Glutamatergic neuron (in vitro differentiated cells): ENCODE results near the gene C4orf50. TPM values are rescaled to one million over a fixed set of nuclear protein-coding genes. Genes with fewer than 3 reads are reported as not detected.

Experiments
- DNase-seq: peaks from one replicate; pipeline ENCODE4 v3.0.0; 2022
- H3K27ac Mint-ChIP-seq: one replicate; pipeline ENCODE4 v1.8.0; 2020; ENCODE audit warnings: mild to moderate bottlenecking, mixed read lengths, inconsistent platforms; ENCODE audit not compliant: unreplicated experiment
- H3K27me3 Mint-ChIP-seq: one replicate; pipeline ENCODE4 v1.8.0; 2020; ENCODE audit warnings: mild to moderate bottlenecking, moderate library complexity, mixed read lengths, inconsistent platforms; ENCODE audit not compliant: unreplicated experiment
- H3K36me3 Mint-ChIP-seq: one replicate; pipeline ENCODE4 v1.8.0; 2020; ENCODE audit warnings: mild to moderate bottlenecking, mixed read lengths, inconsistent platforms; ENCODE audit not compliant: unreplicated experiment
- H3K4me1 Mint-ChIP-seq: one replicate; pipeline ENCODE4 v1.8.0; 2020; ENCODE audit warnings: mild to moderate bottlenecking, low read depth, mixed read lengths, inconsistent platforms; ENCODE audit not compliant: unreplicated experiment
- H3K4me3 Mint-ChIP-seq: one replicate; pipeline ENCODE4 v1.8.0; 2020; ENCODE audit warnings: mild to moderate bottlenecking, mixed read lengths, inconsistent platforms; ENCODE audit not compliant: unreplicated experiment
- H3K9me3 Mint-ChIP-seq: one replicate; pipeline ENCODE4 v1.8.0; 2020; ENCODE audit warnings: mild to moderate bottlenecking, moderate library complexity, mixed read lengths, inconsistent platforms; ENCODE audit not compliant: unreplicated experiment
- total RNA-seq: library from RNA; stranded (reverse); fragmentation: NEBNext Ultra II Directional; extraction: Animal tissue kit (Norgen Biotek cat#: 25700); gene quantifications from one replicate; pipeline ENCODE4 v1.2.1, GENCODE V29; 2021; ENCODE audit not compliant: unreplicated experiment
- TF ChIP-seq, protein P1 (sequence below): fragments of 200-600 bp; sonication (generic); IDR thresholded peaks from one replicate; pipeline ENCODE4 v1.5.0; 2021; ENCODE audit not compliant: partially characterized antibody, unreplicated experiment

C4orf50 gene
- total RNA-seq, 1 donor from 2014 or later = 0.56 TPM

DNA sequence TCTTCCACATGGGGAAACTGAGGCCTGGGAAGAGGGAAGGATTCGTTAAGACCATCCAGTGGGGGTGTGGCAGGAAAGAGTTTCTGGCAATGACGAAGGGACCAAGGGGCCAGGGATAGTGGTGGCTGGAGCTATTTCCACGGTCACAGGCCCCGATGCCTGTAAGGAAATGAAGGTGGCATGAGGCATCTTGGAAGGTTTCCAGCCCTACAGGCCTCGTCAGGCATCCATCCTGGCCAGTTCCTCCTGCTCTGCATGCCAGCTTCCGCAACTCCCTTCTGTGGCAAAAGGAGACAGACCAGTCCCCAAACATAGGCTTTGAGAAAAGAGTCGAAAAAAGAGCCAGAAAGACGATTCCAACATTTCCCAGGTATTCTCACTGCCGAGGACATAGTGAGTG, 9.2 kb upstream of the C4orf50 start:
- Mint-ChIP-seq H3K4me1 (peaks cover 2% of the 10 kb centered on the region), H3K4me3 (no peak overlapping the region)

DNA sequence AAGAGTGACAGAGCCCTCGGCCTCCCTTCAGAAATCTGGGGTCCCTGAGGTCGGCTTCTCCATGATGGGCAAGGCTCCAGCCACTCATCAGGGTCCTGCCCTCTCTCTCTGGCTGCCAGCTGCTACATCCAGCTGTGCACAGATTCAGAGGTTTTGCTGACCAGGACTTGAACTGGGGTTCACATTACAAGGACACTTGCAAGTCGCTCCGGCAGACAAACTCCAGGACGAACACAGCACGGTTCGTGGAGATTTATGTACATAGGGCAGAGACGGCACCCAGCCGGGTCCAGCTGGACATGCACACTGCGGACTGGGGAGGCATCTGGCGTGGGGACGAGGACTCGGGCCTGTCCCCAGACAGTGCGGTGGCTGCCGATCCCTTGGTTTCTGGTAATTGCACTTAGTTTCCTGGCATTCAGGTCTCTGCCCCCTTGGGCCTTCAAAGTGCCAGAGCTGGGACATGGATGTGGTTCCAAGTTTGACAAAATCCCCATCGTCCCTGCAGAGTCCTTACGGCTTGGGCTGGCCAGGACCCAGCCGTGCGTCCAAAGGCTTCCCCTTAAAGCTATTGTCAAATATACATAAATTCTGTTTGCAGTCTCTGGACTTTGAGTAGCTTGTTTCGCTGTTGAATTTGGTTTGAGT, 6.2 kb upstream of the C4orf50 start:
- DNase-seq = no peak
- H3K9me3 Mint-ChIP-seq = peaks cover 9% of the 10 kb centered on the region
- TF ChIP-seq, protein P1, sequence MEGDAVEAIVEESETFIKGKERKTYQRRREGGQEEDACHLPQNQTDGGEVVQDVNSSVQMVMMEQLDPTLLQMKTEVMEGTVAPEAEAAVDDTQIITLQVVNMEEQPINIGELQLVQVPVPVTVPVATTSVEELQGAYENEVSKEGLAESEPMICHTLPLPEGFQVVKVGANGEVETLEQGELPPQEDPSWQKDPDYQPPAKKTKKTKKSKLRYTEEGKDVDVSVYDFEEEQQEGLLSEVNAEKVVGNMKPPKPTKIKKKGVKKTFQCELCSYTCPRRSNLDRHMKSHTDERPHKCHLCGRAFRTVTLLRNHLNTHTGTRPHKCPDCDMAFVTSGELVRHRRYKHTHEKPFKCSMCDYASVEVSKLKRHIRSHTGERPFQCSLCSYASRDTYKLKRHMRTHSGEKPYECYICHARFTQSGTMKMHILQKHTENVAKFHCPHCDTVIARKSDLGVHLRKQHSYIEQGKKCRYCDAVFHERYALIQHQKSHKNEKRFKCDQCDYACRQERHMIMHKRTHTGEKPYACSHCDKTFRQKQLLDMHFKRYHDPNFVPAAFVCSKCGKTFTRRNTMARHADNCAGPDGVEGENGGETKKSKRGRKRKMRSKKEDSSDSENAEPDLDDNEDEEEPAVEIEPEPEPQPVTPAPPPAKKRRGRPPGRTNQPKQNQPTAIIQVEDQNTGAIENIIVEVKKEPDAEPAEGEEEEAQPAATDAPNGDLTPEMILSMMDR = no peak
- peaks cover 6% of the 10 kb centered on the region for H3K27me3 Mint-ChIP-seq
- H3K4me1 Mint-ChIP-seq = peaks cover 13% of the 10 kb centered on the region
- no peak overlapping the region for H3K4me3 Mint-ChIP-seq
- H3K27ac Mint-ChIP-seq = no peak overlapping the region
- peaks cover 8% of the 10 kb centered on the region for H3K36me3 Mint-ChIP-seq

More for the DNA sequence above, 9.2 kb upstream of the C4orf50 start:
- H3K27me3 Mint-ChIP-seq = peaks cover 8% of the 10 kb centered on the region
- peaks cover 8% of the 10 kb centered on the region for H3K36me3 Mint-ChIP-seq
- DNase-seq = no peak
- H3K9me3 Mint-ChIP-seq = peaks cover 8% of the 10 kb centered on the region
- H3K27ac Mint-ChIP-seq = no peak overlapping the region
- TF ChIP-seq, protein P1 = no peak

DNA sequence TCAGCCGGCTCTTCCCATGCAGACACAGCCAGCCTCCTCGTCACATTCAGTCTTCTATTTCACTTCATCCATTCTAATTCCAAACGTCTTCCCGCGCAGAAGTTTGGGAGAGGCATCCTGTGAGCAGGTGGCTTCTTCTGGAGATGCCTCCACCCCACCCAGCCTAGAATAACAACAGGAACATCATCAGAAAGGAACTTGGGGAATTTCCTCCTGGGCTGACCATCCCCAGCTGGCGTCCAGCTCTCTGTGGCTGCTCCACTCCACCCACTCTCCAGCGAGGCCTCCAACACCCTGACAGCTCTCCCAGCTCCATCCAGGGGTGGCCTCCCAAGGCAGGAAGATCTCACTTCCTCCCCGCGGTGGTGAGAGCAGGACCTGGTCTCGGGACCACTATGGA, 5.5 kb upstream of the C4orf50 start:
- Mint-ChIP-seq H3K9me3 (peaks cover 9% of the 10 kb centered on the region), H3K27me3 (peaks cover 7% of the 10 kb centered on the region), H3K4me1 (peaks cover 15% of the 10 kb centered on the region), H3K4me3 (peak overlapping the region; percentile 14), H3K27ac (no peak overlapping the region), H3K36me3 (peaks cover 8% of the 10 kb centered on the region)
- TF ChIP-seq, protein P1 = no peak
- no peak for DNase-seq

DNA sequence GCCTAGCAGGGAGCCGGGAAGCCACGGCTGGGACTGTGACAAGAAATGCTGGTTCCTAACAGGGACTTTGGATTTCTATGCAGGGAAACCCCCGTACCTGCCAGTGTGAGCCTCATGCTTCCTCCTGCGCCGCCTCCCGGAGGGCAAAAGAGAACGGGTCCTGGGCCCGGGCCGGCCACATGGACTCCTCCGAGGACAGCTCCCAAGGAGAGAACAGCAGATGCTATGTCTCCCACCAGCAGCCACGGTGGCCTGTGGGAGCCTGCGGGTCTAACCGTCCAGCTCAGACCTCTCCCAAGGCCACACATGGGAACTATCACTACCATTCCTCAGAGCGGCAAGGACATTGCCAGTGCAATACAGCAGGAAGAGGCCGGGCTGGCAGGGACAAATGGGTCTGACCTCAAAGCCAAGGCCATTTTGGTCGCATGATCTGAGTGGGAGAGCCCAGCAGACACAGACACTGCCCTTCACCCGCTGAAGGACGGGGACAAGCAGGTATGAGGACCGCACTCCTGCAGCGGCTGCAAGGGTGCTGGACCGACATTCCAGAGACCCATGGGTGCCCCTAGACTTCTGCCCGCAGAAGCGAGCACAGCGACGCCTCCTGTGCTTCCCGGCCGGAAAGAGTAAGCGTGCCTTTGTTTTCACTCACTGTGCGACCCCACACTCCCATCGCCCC, 4.5 kb upstream of the C4orf50 start:
- peaks cover 7% of the 10 kb centered on the region for H3K27me3 Mint-ChIP-seq
- no peak overlapping the region for H3K4me3 Mint-ChIP-seq
- H3K4me1 Mint-ChIP-seq = peaks cover 15% of the 10 kb centered on the region
- peaks cover 9% of the 10 kb centered on the region for H3K9me3 Mint-ChIP-seq
- peaks cover 8% of the 10 kb centered on the region for H3K36me3 Mint-ChIP-seq
- H3K27ac Mint-ChIP-seq = no peak overlapping the region
- no peak for DNase-seq
- TF ChIP-seq, protein P1 = no peak
